ENCODE results near the gene PDGFD.

Gene PDGFD

GRCh38 chr11:104145062-104145461 lies 18.9 kb downstream of the PDGFD start:
- DNase-seq (ENCODE audit: low spot score): no peak

- no peak for DNase-seq (ENCODE audit: low spot score)
Observed at GRCh38 chr11:104142698-104143097, 21.2 kb downstream of the PDGFD start.

GRCh38 chr11:104136861-104137260 lies 27.1 kb downstream of the PDGFD start:
- no peak for DNase-seq (ENCODE audit: low spot score)

- DNase-seq (ENCODE audit: low spot score): no peak
Observed at GRCh38 chr11:104134745-104135144, 29.2 kb downstream of the PDGFD start.

GRCh38 chr11:104130161-104130560 lies 33.8 kb downstream of the PDGFD start:
- DNase-seq (ENCODE audit: low spot score): no peak

- DNase-seq (ENCODE audit: low spot score): no peak
Observed at GRCh38 chr11:104129145-104129544, 34.8 kb downstream of the PDGFD start.

GRCh38 chr11:104127828-104128227 lies 36.1 kb downstream of the PDGFD start:
- no peak for DNase-seq (ENCODE audit: low spot score)

- DNase-seq (ENCODE audit: low spot score): no peak
Observed at GRCh38 chr11:104126464-104126863, 37.5 kb downstream of the PDGFD start.

- no peak for DNase-seq (ENCODE audit: low spot score)
Observed at GRCh38 chr11:104124979-104125378, 39.0 kb downstream of the PDGFD start.

GRCh38 chr11:104122836-104123235 lies 41.1 kb downstream of the PDGFD start:
- DNase-seq (ENCODE audit: low spot score): no peak

GRCh38 chr11:104122011-104122635 lies 41.8 kb downstream of the PDGFD start:
- DNase-seq (ENCODE audit: low spot score): no peak

GRCh38 chr11:104120493-104121137 lies 43.3 kb downstream of the PDGFD start:
- no peak for DNase-seq (ENCODE audit: low spot score)

- no peak for DNase-seq (ENCODE audit: low spot score)
Observed at GRCh38 chr11:104118105-104118744, 45.7 kb downstream of the PDGFD start.

GRCh38 chr11:104113541-104113940 lies 50.4 kb downstream of the PDGFD start:
- no peak for DNase-seq (ENCODE audit: low spot score)

- DNase-seq (ENCODE audit: low spot score): no peak
Observed at GRCh38 chr11:104106136-104106754, 57.7 kb downstream of the PDGFD start.

GRCh38 chr11:104105155-104105554 lies 58.8 kb downstream of the PDGFD start:
- no peak for DNase-seq (ENCODE audit: low spot score)

- no peak for DNase-seq (ENCODE audit: low spot score)
Observed at GRCh38 chr11:104104664-104105063, 59.3 kb downstream of the PDGFD start.

GRCh38 chr11:104104201-104104600 lies 59.7 kb downstream of the PDGFD start:
- no peak for DNase-seq (ENCODE audit: low spot score)

- DNase-seq (ENCODE audit: low spot score): no peak
Observed at GRCh38 chr11:104098555-104098954, 65.4 kb downstream of the PDGFD start.

GRCh38 chr11:104098132-104098531 lies 65.8 kb downstream of the PDGFD start:
- DNase-seq (ENCODE audit: low spot score): no peak

- no peak for DNase-seq (ENCODE audit: low spot score)
Observed at GRCh38 chr11:104096900-104097299, 67.0 kb downstream of the PDGFD start.

GRCh38 chr11:104095791-104096190 lies 68.2 kb downstream of the PDGFD start:
- no peak for DNase-seq (ENCODE audit: low spot score)

- DNase-seq (ENCODE audit: low spot score): no peak
Observed at GRCh38 chr11:104094576-104094975, 69.4 kb downstream of the PDGFD start.
